HG02588 (cell line): ENCODE measurements around the gene WIPI1.
"Not testable (repeated sequence)": the region's sequence is repeated elsewhere in the genome, so short reads cannot be mapped to it uniquely, and the experiment has no call there.

ENCODE experiments used
- ATAC-seq: cut with Tn5 transposase; IDR thresholded peaks from one replicate; pipeline ENCODE4 v1.9.1; 2021; ENCODE audit warnings: mild to moderate bottlenecking, moderate library complexity; ENCODE audit not compliant: unreplicated experiment

WIPI1 gene, protein sequence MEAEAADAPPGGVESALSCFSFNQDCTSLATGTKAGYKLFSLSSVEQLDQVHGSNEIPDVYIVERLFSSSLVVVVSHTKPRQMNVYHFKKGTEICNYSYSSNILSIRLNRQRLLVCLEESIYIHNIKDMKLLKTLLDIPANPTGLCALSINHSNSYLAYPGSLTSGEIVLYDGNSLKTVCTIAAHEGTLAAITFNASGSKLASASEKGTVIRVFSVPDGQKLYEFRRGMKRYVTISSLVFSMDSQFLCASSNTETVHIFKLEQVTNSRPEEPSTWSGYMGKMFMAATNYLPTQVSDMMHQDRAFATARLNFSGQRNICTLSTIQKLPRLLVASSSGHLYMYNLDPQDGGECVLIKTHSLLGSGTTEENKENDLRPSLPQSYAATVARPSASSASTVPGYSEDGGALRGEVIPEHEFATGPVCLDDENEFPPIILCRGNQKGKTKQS

DNA sequence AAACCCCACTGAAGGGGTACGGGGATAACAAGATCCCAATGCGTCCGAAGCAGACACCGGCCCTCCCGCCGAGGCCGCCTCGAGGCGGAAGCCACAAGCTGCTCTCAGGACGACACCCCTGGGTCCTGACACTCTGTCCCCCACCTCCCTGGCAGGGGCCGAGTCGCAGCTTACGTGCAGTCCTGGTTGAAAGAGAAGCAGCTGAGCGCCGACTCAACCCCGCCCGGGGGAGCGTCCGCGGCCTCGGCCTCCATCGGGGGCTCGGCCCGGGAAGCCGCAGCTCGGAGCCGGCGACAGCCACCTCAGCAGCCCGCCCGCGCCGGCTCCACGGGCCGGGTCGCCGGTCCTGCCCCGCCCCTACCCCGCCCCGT lies at the start of gene WIPI1:
TSS of gene WIPI1 (minus strand) at position 329 of the 371 bp plus-strand sequence. CDS start at position 254, 75 bp downstream.
- peak; percentile 31 for ATAC-seq

DNA sequence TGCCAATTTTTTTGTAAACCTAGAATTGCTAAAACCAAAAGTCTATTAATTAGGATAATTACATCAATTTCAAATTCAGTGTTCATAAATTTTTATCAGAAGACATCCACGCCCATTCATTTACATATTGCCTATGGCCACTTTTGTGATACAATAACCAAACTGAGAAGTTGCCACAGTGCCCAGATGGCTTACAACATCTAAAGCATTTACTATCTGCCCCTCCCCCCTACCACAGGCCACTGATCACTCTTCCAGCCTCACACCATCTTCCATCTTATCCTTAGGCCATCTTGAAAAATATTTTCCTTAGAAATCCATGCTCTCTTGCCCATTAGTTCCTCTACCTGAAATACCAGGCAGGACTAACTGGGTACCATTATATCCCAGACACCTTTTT lies 48.7 kb upstream of the WIPI1 start:
- no peak for ATAC-seq

DNA sequence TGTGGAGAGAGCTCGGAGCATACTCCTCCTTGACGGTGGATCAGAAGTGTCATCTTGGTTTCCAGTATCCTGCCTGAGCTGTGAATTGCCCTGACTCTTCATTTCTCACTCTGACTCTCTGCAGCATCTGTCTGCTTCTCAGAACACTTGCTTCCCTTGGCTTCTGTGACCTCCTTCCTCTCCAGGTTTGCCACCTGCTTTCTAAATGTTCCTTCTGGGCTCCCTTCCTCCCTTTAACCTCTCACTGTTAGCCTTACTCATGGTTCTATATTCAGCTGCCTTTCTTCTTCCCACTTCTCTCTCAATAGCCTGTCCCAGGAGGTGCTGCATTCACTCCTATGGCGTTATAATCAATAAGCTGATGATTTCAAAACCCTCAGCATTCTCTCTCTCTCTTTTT lies 43.8 kb upstream of the WIPI1 start:
- no peak for ATAC-seq

DNA sequence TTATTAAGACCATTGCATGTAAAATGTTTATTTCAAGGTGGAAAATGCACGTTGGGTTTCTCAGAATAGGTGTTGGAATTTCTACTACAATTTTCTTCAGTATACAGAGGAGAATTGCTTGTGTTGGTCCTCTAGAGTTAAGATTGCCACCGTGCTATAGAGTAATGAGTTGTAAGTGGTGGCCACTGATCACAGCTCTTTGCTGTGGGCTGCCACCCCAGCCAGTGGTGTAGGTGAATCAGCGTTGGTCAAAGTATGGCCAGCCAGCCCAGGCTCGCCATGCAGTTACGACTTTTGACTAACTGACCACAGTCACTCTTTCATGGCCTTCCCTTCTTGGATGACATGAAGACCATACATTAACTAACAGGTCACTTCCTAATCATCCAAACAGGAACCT lies 42.3 kb upstream of the WIPI1 start:
- no peak for ATAC-seq

DNA sequence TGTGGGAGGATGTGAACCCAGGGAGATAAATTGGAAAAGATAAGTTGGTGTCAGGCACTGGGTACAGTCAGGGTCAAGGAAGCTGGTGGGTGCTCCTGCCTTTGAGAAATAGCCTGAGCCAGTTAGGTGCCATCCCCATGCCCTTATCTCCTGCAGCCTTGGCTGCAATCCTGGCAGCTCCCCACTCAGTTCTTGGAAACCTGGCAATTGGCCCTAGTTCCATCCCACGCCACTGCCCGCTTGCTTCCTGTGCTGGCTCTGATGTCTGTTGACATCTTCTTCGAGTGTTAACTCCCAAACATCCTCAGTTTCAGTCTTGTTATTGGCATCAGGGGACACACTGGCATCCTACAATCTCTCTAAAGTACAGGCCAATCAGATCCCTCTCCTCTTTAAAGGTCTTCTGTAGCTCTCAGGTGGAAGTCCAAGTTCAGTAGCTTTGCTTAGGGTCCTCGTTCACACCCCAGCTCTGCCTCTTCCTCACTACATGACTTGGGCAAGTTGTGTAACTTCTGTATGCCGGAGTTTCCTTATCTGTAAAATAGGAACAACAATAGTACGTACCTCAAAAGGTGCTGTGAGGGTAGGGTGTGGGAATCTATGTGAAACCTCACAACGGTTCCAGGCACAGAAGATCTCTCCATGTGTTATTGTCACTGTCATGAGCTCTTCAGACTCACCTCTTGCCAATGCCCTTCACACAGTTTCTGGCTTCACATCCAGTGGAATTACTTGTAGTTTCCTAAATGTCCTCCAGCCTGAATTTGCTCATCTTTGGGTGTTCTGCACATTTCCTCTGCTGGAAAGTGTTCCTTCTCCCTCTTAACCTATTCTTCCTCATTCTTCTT lies 41.4 kb upstream of the WIPI1 start:
- peak; percentile 18 for ATAC-seq

DNA sequence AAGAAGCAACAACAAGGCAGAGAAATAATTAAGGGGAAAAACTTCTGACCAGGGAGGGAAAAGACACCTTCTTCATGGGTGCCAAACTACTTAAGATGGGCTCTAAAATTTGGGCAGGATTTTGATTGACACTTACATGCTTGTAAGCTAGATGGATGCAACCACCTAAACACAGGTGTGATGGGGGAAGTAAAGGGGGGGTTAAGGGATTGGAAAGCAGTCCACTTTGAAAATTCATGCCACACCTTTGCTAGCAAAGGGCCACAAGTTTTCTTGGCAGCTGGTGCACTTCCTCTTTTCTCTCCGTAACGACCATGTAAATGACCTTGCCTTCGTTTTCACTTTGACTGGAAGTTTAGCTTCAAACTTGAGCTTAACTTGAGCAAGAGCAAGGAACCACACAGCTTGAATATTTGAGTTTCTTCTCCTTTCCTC lies 40.6 kb upstream of the WIPI1 start:
- peak; percentile 94 for ATAC-seq

DNA sequence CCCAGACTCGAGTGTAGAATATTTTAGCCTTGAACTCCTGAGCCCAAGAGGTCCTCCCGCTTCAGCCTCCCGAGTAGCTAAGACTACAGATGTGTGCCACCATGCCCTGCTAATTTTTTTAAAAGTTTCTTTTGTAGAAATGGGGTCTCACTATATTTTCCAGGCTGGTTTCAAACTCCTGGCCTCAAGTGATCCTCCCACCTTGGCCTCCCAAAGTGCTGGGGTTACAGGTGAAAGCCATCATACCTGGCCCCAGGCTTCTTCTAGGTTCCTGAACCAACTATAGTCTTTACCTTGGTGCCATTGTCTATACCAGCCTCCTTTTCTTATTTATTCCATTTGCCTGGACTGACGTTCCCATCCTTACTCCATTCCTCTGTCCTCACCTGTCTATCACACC lies 37.8 kb upstream of the WIPI1 start:
- ATAC-seq, result no peak

DNA sequence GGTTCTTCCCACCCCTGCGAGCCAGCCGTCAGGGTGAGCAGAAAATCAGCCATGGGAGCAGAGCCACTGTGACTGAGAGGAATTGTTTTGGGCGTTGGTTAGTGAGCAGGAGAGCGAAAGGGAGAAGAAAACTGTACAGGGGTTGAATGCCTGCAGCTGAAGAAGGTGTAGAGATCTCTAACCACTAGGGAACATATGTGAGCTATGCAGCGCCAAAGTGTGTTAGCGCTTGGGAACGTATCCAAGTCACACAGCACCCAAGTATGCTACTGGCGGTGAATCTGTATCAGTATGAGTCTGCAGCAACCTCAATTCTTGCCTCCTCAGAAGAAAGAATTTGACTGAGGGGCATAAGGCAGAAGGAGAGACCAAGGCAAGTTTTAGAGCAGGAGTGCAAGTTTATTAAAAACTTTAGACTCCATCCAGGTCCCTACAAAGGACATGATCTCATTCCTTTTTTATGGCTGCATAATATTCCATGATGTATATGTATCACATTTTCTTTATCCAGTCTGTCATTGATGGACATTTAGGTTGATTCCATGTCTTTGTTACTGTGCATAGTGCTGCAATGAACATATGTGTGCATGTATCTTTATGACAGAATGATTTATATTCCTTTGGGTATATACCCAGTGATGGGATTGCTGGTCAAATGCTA lies 35.2 kb upstream of the WIPI1 start:
- ATAC-seq, result not testable (repeated sequence)

DNA sequence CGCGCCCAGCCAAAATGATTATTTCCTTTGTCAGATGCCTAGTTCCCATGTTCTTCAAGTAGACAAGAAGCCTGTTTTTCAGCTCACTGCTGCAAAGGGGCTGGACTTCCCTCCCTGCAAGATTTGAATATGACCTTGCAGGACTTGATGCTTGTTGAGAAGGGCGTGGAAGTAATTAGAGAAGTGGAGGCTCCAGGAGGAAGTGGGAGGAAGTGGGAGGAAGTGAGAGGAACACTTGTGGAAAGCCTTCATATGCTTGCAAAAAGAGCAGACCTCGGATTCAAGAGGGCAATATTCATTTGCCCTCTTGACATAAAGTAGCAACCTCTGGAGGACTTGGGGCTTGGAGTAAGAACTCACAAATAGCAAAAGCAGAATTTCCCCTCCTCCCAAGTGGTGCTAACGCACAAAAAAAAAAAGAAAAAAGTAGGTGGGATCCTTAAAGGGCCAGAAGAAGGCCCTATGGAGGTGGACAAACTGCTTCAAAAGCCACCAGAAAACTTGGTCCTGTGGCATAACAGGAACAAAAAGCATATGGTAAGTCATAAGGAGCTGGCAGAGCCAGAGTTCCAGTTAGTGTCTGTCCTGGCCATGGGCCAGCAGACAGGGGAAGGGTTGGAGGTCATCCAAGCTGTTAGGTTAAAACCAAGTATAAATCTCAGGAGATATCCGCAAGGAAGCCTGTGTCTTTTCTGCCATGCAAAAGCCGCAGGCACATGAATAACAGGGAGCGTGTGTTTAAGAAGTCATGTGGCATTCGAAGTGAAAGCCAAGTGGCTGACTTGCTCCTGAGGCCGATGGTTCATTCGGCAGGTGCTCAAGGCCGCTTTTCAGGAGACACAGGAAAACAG lies 34.3 kb upstream of the WIPI1 start:
- no peak for ATAC-seq

DNA sequence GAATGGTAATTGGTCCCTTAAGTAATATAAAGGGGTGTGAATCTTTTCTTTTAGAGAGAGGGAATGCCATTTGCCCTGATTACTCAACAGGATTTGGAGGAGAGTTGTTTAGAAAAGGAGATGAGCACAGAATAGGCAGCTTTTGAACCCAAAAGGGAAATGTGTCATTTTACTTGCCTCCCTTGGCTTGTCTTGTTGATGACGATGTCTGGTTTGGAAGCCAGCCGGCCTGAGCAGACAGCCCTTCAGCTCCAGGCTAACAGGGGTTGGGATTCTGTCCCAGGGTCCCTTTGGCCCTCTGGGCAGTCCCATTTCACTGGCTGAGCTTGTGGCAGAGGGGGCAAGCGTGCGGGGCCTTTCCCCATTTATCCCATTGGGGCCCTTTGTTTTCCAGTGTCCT lies 32.6 kb upstream of the WIPI1 start:
- ATAC-seq, result no peak

DNA sequence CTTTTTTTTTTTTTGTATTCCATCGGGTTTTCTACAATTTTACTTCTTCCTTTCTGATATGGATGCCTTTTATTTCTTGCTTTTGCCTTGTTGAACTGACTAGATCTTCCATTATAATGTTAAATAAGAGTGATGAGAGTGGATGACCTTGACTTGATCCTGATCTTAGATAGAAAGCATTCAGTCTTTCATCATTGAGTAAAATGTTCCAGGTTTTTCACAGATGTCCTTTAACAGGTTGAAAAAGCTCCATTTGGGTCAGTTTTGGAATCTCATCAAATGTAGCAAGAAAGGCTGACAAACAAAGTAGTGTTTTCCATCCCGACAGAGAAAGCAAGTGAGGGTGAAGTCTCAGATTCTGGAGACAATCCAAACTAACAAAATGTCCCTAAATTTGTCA lies 27.2 kb upstream of the WIPI1 start:
- no peak for ATAC-seq

DNA sequence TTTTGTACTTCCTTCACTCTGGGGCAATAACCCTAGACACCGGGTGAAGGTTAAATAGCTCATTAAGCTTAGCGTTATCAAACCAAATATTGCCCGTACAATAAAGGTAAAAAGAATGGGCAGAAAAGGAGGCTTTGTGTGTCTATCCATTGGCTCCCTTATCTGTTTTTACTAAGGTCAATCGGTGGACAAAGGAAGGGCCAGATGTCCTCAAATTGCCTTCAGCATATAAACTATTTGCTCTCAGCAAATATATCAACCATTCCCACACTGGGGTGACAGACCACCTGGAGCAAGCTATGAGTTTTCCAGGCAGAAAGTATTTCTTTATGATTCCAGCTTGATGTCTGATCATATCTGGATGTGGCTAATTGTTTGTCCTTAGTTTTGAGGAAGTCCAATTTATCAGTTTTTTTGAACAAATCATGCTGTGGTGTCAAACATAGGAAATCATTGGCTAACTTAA lies 25.3 kb upstream of the WIPI1 start:
- ATAC-seq, result no peak

DNA sequence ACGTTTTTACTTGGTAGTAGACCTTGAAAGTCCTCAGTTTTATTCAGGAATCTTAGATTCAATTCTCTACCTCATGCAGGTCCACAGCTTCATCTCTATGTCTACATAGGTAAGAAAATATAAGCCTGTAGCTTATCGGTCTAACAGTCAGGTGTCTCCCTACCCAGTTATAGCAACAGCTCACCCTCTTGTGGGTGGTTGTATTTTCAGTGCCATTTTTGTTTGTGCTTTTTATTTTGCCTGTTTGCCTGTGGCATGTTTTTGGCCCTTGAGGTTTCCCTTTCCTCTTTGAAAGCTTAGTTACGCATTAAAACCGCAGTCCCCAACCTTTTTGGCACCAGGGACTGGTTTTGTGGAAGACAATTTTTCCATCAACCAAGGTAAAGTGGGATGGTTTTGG lies 23.6 kb upstream of the WIPI1 start:
- no peak for ATAC-seq

DNA sequence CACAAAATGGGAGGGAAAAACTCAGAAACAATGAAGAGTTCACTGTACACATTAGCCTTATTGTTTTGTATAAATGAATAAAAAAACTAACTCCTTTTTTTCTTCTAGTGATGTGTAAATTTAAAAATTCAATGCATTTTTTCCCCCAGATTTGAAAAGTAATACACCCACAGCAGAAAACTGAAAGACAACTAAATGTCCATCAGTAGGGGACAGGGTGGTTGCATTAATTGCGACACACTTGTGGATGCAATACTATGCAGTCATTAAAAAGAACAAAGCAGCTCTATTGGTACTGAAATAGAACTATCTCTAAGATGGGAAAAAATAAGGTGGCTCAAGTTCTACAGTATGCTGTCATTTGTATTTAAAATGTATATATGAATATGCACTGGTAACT lies 13.7 kb upstream of the WIPI1 start:
- no peak for ATAC-seq

DNA sequence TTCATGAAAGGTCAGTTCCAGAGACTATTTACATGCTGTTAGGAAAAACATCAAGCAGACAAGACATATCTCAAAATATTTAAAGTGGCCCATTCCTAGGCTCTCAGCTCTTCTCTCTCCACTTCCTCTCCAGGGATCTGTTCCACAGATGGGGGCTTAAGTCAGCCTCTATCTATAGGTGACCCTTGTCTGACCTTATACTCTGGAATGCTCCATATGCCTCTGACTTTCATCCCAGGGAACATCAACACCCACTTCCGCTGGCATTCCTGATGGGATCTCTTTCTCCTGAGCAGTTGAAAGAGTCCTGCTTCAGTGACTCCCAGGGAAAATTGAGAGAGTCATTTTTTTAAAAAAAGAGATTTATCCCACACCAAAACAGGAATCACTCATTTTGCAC lies 11.5 kb upstream of the WIPI1 start:
- no peak for ATAC-seq

DNA sequence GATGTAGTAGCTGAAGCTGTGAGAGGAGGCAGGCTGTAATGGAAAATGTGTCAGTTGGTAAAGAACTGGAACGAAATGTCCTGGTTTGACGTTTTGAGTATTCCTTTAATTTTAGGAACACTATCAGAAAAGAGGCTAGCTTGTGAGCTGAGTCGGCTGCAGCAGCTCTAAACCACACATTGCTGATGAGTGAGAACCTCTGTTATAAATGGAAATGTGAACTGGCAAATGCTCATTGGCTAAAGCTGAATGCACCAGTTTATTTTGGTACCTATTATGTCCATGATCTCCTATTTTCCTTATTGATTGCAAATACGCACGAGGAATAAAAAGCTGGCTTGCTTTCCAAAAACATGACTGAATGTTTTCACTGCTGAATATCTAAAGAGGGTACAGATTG lies 11.0 kb upstream of the WIPI1 start:
- ATAC-seq, result no peak

DNA sequence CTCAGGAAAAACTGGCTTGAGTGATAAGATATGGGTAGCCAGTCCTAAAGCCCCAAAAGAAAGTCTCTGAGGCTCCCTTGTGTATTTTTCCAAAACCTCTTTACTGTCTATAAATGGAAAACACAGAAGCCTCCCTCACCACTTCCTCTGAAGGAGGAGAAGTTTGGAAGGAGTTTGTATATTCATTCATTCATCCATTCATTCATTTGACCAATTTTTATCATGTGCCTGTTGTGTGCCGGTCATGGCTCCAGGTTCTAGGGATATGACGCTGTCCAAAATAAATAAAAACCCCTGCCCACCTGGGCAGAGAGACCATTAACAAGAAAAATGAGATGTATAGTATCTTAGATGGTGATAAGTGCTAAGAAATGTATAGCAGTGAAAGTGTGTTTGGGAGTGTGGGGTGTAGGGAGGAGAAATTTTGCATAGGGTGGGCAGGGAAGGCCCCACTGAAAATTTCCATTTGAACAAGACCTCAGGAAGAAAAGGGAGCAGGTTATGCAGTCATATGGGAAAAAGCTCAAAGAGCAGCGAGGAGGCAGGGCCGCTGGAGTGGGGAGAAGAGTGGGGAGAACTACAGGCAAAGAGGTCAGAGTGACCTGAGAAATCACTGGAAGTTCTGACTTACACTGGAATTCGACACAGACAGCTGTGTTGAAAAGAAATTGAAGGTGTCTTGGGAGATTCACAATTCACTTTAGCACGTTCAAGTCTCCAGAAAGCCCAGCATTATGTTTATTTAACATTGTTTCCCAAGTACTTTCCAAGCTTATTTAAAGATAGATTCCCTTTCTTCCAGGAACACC lies 6.1 kb upstream of the WIPI1 start:
- ATAC-seq, result no peak

DNA sequence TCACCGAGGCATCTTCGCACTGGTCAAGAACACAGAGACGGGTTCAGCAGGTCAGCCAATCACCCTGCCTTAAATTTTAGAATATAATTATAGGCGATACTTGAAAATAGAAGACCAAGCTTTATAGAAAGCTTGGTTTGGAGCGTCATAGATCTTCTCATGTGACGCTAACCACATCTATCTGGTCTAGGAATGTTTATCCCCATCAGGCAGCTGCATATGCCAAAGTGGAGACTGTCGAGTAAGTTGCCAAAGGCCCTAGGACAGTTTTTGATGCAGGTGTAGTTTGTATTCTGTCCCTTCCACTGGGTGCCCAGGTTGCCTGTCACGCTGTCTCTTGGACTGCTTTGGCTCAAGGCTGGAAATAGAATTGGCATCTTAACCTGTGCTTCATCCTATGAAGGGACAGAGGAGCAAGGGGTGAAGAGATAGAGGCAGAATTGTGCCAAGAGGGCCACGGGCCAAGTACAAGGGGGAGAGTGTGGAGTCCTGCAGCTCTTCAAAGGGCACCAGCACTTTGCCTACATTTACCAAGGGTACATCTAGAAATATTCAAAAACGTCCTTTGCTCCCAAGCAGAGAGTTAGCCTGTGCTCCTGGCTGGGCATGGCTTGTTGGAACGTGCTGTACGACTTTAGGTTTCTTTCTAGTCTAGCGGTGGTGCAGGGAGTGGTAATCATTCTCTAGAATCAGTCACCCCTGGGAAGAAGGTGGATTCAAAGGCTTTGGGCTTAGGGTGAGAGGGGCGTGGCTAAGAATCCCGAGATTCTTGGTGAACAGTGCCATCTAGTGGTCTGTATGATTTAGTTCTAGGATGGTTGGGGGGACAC lies 5.3 kb upstream of the WIPI1 start:
- ATAC-seq, result peak; percentile 40

DNA sequence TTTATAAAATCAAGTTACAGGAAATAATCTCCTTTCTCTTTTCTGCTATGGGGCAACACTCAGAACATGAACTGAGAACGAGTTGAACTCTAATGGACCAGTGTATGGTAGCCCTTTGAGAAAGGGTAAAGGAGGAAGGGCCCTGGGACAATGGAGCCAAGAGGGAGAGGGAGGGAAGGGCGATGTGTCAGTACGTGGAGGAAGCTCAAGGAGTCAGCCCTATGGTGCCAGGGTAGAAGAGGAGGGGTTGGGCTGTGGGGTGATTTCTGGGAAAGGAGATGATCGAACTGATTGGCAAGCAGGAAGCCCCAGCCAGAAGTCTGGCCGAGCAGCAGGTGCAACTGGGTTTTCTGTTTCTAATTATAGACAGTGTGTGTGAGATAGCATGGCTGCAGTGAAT lies 4.3 kb upstream of the WIPI1 start:
- no peak for ATAC-seq
